Ascending aorta (tissue), 2 donors: ENCODE data around the gene C5orf58. TPM values are rescaled to one million over a fixed set of nuclear protein-coding genes. Genes with fewer than 3 reads are reported as not detected.

Experiments used
- DNase-seq, 2 donors: peaks; one replicate each; pipeline ENCODE4 v3.0.0-alpha.2; 2019; ENCODE audit warnings: low spot score in 2 of 2
- H3K27ac ChIP-seq, 2 donors: fragments of 200-600 bp; sonication (generic); one replicate each; pipeline ENCODE4 v1.5.1; 2016 to 2017; ENCODE audit warnings: mild to moderate bottlenecking in 1 of 2
- H3K27me3 ChIP-seq: fragments of 200-600 bp; sonication (generic); one replicate; pipeline ENCODE4 v1.5.1; 2017
- H3K36me3 ChIP-seq, 2 donors: fragments of 200-600 bp; sonication (generic); one replicate each; pipeline ENCODE4 v1.5.1; 2016
- H3K4me1 ChIP-seq, 2 donors: fragments of 200-600 bp; sonication (generic); one replicate each; pipeline ENCODE4 v1.5.1; 2016 to 2017; ENCODE audit warnings: mild to moderate bottlenecking in 1 of 2
- H3K4me3 ChIP-seq, 2 donors: fragments of 200-600 bp; sonication (generic); one replicate each; pipeline ENCODE4 v1.5.1; 2016 to 2017; ENCODE audit warnings: mild to moderate bottlenecking in 1 of 2
- H3K9me3 ChIP-seq, 2 donors: fragments of 200-600 bp; sonication (generic); one replicate each; pipeline ENCODE4 v1.5.1; 2016
- intact Hi-C: fragments of 100-400 bp; cut with DNase I; formaldehyde crosslinking; loops from one replicate; pipeline ENCODE4 v1.15.1; 2023
- total RNA-seq: library from RNA; depleted of rRNA; stranded (reverse); fragments of >200 nt; gene quantifications from one replicate; pipeline ENCODE4 v1.1.0, GENCODE V29; 2016
- TF ChIP-seq, protein P1 (sequence below), 3 experiments: fragments of 200-600 bp in 2 of 3; fragments of 450-650 bp in 1 of 3; sonication (generic) in 2 of 3; IDR thresholded peaks; one replicate each; pipeline ENCODE4 v1.5.1; 2016 to 2019; ENCODE audit warnings: antibody characterized with exemption in 3 of 3, mild to moderate bottlenecking in 1 of 3, moderate library complexity in 1 of 3

The C5orf58 gene
- total RNA-seq, 1 donor from 2014 or later: not detected

DNA sequence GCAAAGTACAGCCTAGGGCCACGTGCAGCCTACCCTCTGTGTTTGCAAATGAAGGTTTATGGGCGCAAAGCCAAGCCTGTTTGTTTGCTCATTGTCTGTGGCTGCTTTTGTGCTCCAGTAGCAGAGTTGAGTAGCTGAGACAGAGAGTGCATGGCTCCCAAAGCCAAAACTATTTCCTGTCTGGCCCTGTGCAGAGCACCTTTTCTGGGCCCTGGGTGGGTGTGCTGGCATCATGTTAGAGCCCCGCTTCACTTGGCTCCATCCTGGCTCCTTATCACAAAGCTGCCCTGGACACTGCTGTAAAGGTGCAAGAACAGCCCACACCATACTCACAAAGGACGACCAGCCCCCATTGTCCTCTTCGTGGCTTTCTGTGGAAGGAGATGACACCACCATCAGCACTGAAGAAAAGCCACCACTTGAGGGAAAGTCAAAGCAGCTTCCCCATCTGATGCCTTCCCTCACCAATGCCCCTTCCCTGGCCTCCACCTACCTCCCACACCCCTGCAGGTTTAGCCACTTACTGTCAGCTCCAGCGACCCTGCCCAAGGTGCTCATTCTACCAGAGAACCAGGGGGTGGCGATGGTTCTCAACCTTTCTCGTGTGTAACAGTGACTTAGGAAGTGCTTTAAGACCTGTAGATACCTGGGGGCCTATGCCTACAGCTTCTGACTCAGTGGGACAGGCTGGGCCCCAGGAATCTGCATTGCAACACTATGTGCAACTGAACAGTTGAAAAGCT, 41.4 kb downstream of the C5orf58 start:
- TF ChIP-seq, protein P1, sequence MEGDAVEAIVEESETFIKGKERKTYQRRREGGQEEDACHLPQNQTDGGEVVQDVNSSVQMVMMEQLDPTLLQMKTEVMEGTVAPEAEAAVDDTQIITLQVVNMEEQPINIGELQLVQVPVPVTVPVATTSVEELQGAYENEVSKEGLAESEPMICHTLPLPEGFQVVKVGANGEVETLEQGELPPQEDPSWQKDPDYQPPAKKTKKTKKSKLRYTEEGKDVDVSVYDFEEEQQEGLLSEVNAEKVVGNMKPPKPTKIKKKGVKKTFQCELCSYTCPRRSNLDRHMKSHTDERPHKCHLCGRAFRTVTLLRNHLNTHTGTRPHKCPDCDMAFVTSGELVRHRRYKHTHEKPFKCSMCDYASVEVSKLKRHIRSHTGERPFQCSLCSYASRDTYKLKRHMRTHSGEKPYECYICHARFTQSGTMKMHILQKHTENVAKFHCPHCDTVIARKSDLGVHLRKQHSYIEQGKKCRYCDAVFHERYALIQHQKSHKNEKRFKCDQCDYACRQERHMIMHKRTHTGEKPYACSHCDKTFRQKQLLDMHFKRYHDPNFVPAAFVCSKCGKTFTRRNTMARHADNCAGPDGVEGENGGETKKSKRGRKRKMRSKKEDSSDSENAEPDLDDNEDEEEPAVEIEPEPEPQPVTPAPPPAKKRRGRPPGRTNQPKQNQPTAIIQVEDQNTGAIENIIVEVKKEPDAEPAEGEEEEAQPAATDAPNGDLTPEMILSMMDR (IDR thresholded peaks at IDR 0.05): no peak
- H3K4me1 ChIP-seq: peaks cover 0 to 2% of the 10 kb centered on the region in 2 donors
- no peaks in the 10 kb centered on the region for H3K27me3 ChIP-seq
- intact Hi-C loops: no loop called here
- no peak overlapping the region for H3K27ac ChIP-seq
- H3K36me3 ChIP-seq: no peaks in the 10 kb centered on the region
- no peaks in the 10 kb centered on the region for H3K9me3 ChIP-seq
- no peak overlapping the region for H3K4me3 ChIP-seq
- DNase-seq: peak in 1 of 2 donors; percentile 66

DNA sequence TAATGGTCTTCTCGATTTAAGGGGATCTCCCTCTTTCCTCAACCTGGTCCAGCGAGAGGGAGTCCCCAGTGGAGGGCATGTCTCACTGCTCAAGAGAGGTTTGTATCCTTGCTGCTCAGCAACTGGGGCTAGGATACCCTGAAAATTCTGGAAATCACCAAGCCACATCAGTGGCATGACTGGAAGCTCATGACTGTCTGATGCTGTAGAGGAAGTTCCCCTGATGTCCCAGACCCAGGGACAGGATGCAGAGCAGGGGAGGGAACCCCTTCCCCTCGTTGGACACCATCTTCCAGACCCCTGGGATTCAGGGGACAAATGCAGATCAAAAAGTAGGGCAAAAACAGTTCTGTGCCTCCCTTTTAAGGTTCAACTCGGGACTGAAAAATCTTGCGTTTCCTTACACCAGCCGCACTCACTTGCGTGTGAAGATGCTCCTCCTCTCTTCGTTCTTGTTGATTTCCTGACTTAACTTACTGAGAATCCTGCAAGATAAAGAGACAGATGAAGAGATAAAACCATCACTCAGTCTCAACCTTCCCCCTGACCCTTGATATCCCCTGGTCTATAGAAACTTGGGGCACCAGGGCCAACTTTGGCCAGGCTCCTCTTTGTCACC, 42.7 kb downstream of the C5orf58 start:
- TF ChIP-seq, protein P1 (IDR thresholded peaks at IDR 0.05): no peak
- Histone ChIP-seq H3K9me3 (no peaks in the 10 kb centered on the region), H3K36me3 (no peaks in the 10 kb centered on the region), H3K27ac (no peak overlapping the region), H3K4me3 (no peak overlapping the region), H3K27me3 (no peaks in the 10 kb centered on the region), H3K4me1 (peaks cover 0 to 8% of the 10 kb centered on the region in 2 donors)
- intact Hi-C loops: no loop called here
- peak in 1 of 2 donors; percentile 34 for DNase-seq

DNA sequence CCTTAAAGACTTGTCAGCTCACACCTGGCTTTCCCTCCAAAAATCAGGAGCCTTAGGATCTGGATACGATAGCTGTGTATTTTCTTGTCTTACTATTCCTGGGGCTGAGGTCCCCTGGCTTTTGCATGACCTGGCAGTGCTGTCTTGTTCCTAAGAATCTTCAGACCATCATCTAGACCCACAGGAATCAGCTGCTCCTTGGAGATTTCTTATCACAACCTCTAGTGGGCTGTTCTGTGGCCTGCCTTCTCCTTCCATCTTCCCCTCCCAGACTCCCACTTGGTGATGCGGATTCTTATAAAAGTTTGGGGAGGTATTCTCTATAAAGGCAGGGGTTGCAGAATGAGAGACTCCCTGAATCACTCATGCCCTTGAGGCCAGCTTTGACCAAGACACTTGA, 43.4 kb downstream of the C5orf58 start:
- Histone ChIP-seq H3K4me3 (no peak overlapping the region), H3K4me1 (peaks cover 0 to 8% of the 10 kb centered on the region in 2 donors), H3K9me3 (no peaks in the 10 kb centered on the region), H3K36me3 (no peaks in the 10 kb centered on the region), H3K27me3 (no peaks in the 10 kb centered on the region), H3K27ac (no peak overlapping the region)
- TF ChIP-seq, protein P1 (IDR thresholded peaks at IDR 0.05): no peak
- DNase-seq: peak in 1 of 2 donors; percentile 1
- intact Hi-C loops: no loop called here

DNA sequence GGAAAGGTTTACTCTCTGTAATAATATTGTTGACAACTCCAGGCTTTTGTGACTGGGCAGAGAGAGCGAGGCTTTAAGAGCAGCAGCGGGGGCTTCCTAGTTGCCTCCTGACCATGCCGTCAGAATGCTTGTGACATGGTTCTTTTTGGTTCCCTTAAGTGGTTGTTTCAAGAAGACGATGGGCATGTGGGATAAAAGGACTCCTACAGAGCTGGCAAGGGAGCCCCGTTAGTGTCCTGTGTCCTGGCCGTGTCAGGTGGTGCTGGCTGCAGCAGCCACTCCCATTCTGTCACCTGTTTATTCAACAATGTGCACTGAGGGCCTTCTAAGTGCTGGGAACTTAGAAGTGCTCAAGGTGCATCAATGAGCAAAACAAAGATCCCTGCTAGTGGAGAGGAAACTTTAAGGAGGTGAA, 45.1 kb downstream of the C5orf58 start:
- Histone ChIP-seq H3K4me1 (peaks cover 0 to 8% of the 10 kb centered on the region in 2 donors), H3K4me3 (no peak overlapping the region), H3K36me3 (no peaks in the 10 kb centered on the region), H3K27me3 (no peaks in the 10 kb centered on the region), H3K27ac (no peak overlapping the region), H3K9me3 (no peaks in the 10 kb centered on the region)
- intact Hi-C loops: no loop called here
- TF ChIP-seq, protein P1 (IDR thresholded peaks at IDR 0.05): no peak
- DNase-seq: peak in 1 of 2 donors; percentile 40

DNA sequence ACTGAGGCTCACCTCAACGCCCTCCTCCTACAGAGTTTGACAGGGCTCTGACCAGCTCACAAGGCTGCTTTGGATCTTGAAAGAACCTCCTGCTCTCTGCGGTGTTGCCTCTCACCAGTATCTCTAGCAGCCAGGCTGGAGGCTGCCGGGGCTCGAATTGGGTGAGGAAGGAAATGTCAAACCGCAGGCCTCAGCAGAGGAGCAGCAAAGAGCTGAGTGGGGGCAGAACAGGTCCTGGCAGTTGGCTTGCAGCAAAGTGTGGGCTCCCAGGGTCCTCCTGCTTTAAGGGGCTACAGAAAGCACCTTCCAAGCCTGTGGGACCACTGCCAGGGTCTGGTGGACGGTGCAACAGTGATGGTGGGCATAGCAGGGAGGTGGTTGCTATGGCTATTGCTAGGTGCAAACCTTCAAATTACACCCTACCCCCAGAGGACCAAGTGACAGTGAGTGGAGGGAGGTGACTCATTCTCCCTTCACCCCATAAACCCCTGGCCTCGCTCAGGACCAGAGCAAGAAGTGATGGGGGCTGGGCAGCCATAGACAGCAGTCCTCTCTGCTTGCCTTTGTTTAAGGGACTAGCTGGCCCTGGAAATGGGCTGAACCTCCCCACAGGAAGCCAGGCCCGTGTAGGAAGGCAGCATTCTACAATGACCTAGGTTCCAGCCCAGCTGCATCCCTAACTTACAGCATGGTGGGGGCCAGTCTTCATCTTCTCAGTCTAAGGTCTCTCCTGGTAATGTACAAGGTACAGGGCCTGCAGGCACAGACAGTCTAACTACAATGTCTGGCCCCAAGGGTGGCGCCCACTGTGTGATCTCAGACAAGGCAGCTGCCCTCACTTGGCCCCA, 46.0 kb downstream of the C5orf58 start:
- Histone ChIP-seq H3K4me3 (no peak overlapping the region), H3K9me3 (no peaks in the 10 kb centered on the region), H3K36me3 (no peaks in the 10 kb centered on the region), H3K27ac (no peak overlapping the region), H3K4me1 (peaks cover 0 to 8% of the 10 kb centered on the region in 2 donors), H3K27me3 (no peaks in the 10 kb centered on the region)
- TF ChIP-seq, protein P1 (IDR thresholded peaks at IDR 0.05): no peak
- intact Hi-C loops: no loop called here
- peak in 1 of 2 donors; percentile 77 for DNase-seq
